HFFc6 (cell line): ENCODE data around the gene RPS5. TPM values are rescaled to one million over a fixed set of nuclear protein-coding genes. Genes with fewer than 3 reads are reported as not detected.

Experiments
- DNase-seq: peaks from one replicate; pipeline ENCODE4 v3.0.0-alpha.2; 2018
- H3K27ac Mint-ChIP-seq: 2 replicates; pipeline ENCODE4 v1.8.0; 2020; ENCODE audit warnings: mild to moderate bottlenecking, mixed read lengths
- H3K27me3 Mint-ChIP-seq: 2 replicates; pipeline ENCODE4 v1.8.0; 2021; ENCODE audit warnings: mild to moderate bottlenecking, moderate library complexity, mixed read lengths; ENCODE audit not compliant: insufficient read depth
- H3K36me3 Mint-ChIP-seq: 2 replicates; pipeline ENCODE4 v1.8.0; 2021; ENCODE audit warnings: low read depth, mixed read lengths
- H3K4me1 Mint-ChIP-seq: 2 replicates; pipeline ENCODE4 v1.8.0; 2020; ENCODE audit warnings: low read depth, mixed read lengths
- H3K4me3 Mint-ChIP-seq: 2 replicates; pipeline ENCODE4 v1.8.0; 2020; ENCODE audit warnings: mild to moderate bottlenecking, moderate library complexity, mixed read lengths
- H3K9me3 Mint-ChIP-seq: 2 replicates; pipeline ENCODE4 v1.8.0; 2020; ENCODE audit warnings: mild to moderate bottlenecking, mixed read lengths
- total RNA-seq, 6 experiments: library from RNA; stranded (reverse); fragmentation: NEBNext Ultra II Directional; extraction: Animal tissue kit (Norgen Biotek cat#: 25700); gene quantifications; 2 replicates in 1 of 6; 3 replicates in 5 of 6; pipeline ENCODE4 v1.2.3, GENCODE V29; 2021
- TF ChIP-seq, protein P1 (sequence below): fragments of 200-600 bp; sonication (generic); IDR thresholded peaks from 2 replicates; pipeline ENCODE4 v1.5.0; 2021; ENCODE audit warnings: antibody characterized with exemption, mild to moderate bottlenecking

The RPS5 gene
- total RNA-seq, 6 experiments from 2014 or later = 958 to 1,072 (median 1,017) TPM

DNA sequence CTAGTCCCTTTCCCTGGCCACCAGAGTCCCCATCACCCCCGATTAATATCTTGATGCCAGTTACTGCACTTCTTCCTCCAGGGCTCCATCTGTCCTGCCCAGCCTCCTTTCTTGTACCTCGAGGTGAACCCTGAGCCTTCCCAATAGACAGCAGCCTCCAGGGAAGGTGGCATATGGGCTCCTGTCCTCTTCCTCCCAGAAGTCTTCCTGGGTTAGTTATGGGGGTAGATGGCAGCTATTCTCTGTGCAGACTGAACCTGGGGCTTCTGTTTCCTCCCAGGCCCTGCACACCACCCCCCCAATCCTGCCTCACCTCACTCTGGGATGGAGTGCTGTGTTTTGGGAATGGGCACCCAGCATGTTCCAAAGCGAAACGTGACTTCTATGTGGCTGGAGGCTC is 11.0 kb downstream of the RPS5 start:
- Mint-ChIP-seq H3K27me3 (peaks cover 4% of the 10 kb centered on the region; the same call in 1 of the 2 replicates), H3K4me3 (no peak overlapping the region), H3K4me1 (peaks cover 22% of the 10 kb centered on the region), H3K36me3 (peaks cover 22% of the 10 kb centered on the region), H3K9me3 (no peaks in the 10 kb centered on the region), H3K27ac (no peak overlapping the region; the same call in 1 of the 2 replicates)
- TF ChIP-seq, protein P1, sequence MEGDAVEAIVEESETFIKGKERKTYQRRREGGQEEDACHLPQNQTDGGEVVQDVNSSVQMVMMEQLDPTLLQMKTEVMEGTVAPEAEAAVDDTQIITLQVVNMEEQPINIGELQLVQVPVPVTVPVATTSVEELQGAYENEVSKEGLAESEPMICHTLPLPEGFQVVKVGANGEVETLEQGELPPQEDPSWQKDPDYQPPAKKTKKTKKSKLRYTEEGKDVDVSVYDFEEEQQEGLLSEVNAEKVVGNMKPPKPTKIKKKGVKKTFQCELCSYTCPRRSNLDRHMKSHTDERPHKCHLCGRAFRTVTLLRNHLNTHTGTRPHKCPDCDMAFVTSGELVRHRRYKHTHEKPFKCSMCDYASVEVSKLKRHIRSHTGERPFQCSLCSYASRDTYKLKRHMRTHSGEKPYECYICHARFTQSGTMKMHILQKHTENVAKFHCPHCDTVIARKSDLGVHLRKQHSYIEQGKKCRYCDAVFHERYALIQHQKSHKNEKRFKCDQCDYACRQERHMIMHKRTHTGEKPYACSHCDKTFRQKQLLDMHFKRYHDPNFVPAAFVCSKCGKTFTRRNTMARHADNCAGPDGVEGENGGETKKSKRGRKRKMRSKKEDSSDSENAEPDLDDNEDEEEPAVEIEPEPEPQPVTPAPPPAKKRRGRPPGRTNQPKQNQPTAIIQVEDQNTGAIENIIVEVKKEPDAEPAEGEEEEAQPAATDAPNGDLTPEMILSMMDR = no peak
- no peak for DNase-seq

DNA sequence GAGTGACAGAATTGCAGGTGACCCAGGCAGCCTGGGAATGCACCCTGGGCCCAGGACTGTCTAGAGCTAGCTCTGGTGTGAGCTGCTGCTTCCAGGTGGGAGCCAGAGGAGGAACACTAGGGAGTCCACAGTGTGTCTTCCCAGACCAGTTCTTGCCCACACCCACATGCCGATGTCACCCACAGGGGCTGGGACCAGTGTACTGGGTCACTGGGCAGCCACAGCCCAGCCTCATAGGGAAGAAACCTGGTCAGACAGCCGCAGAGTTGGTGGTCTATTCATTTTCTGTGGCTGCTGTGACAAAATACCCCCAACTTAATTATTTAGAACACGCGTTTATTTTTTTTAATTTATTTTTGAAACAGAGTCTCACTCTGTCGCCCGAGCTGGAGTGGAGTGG is 11.5 kb downstream of the RPS5 start:
- Mint-ChIP-seq H3K9me3 (no peaks in the 10 kb centered on the region), H3K4me1 (peaks cover 22% of the 10 kb centered on the region), H3K27ac (no peak overlapping the region), H3K27me3 (peaks cover 4% of the 10 kb centered on the region; the same call in 1 of the 2 replicates), H3K4me3 (no peak overlapping the region), H3K36me3 (peaks cover 19% of the 10 kb centered on the region)
- TF ChIP-seq, protein P1 = no peak
- DNase-seq = no peak

DNA sequence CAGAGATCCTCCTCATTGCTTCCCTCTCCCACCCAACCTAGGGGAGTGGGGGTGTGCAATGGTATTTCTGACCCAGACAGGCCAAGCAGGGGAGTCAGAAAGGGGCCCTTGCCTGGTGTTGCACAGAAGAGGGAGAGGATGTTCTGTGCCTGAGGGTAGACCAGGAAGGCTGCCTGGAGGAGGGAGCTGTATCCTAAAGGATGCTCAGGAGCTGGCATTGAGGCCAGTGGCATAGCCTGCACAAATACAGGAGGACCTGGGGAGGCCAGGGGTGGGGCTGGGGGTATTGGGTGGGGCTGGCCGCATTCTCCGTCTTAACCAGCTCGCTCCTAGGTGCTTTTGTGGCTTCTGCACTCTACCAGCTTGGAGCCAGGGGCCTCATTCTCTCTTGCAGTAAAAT is 12.8 kb downstream of the RPS5 start:
- H3K9me3 Mint-ChIP-seq = no peaks in the 10 kb centered on the region
- H3K27me3 Mint-ChIP-seq = peaks cover 4% of the 10 kb centered on the region; the same call in 1 of the 2 replicates
- no peak overlapping the region; the same call in 1 of the 2 replicates for H3K4me3 Mint-ChIP-seq
- DNase-seq = no peak
- peaks cover 5% of the 10 kb centered on the region for H3K36me3 Mint-ChIP-seq
- H3K27ac Mint-ChIP-seq = no peak overlapping the region
- TF ChIP-seq, protein P1 = no peak
- H3K4me1 Mint-ChIP-seq = peaks cover 14% of the 10 kb centered on the region

DNA sequence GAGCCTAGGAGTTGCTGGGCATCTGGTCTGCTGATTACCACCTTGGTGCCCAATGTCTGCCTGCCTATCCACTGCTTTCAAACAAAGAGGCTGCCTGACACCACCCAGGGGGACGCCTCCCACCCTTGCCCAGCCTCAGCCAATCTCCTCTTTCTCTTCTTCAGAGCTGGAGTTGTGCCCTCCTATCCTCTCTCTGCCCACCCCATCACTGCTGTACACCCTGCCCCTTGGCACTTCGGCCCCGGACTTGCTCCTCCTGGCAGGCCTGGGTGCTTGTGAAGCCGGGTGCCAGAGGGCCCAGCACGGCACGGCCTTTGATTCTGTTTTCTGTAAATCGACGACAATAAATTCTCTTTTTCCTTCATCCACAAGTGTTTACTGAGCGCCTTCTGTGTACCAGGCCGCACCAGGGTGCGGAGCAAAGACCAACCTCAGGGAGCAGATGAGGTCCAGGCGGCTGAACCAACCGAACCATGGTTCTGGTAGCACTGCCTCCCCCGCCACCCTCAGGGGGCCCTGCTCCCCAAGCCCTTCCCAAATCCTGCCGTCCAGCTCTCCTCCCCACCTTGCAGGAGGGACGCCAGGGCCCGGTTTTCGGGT is 13.3 kb downstream of the RPS5 start:
- H3K4me3 Mint-ChIP-seq = peak overlapping the region; percentile 91
- peaks cover 14% of the 10 kb centered on the region for H3K4me1 Mint-ChIP-seq
- TF ChIP-seq, protein P1 = no peak
- DNase-seq = no peak
- peak overlapping the region; percentile 63 for H3K27ac Mint-ChIP-seq
- peaks cover 4% of the 10 kb centered on the region; the same call in 1 of the 2 replicates for H3K27me3 Mint-ChIP-seq
- H3K36me3 Mint-ChIP-seq = peaks cover 4% of the 10 kb centered on the region; the same call in 1 of the 2 replicates
- H3K9me3 Mint-ChIP-seq = no peaks in the 10 kb centered on the region

DNA sequence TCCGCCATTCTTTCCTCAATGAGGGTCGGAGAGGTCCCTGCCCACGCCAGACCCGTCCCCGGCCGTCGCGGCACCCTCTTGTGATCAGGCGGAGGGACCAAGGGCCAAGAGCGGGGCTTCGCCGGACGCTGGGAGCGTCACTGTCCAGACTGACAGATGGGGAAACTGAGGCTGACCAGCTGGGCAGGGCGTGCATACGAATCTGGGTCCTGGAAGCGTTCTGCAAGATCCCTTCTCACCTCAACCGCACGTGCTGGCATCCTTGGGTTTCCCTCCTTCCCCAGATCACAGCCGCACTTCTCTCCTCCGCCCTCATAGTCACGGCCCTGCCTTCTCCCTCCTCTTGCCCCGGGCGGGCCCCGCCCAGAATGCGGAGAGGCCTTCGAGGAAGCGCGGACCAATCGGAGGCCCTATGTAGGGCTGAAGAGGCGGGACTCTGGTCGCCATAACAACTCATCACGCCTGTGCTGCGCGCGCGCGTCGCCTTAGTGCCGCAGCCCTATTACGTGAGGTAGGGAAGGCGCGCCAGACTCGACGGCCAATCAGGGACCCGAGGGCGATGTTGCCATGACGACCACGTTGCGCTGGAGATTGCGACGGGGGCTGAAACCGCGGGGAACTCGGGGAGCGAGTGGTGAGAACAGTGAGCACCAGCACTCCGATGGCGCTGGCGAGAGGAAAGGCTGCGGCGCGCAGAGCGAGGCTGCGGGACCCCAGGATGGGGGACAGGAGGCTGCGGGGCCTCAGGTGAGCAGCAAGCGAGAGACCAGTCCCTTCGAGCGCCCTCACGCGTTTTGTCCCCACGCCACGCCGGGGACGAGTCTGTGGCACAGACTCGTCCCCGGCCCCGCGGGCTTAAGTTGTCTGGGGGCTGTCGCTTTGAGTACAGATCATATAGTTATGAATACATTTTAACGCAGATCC is 14.1 kb downstream of the RPS5 start:
- TF ChIP-seq, protein P1 = no peak
- no peaks in the 10 kb centered on the region for H3K9me3 Mint-ChIP-seq
- H3K27me3 Mint-ChIP-seq = peaks cover 4% of the 10 kb centered on the region; the same call in 1 of the 2 replicates
- peak overlapping the region; percentile 89 for H3K27ac Mint-ChIP-seq
- peak; percentile 99 for DNase-seq
- H3K4me1 Mint-ChIP-seq = peaks cover 14% of the 10 kb centered on the region
- no peaks in the 10 kb centered on the region; the same call in 1 of the 2 replicates for H3K36me3 Mint-ChIP-seq
- H3K4me3 Mint-ChIP-seq = peak overlapping the region; percentile 91
